ENCODE data around the gene DTWD2. TPM values are rescaled to one million over a fixed set of nuclear protein-coding genes. Genes with fewer than 3 reads are reported as not detected.

DTWD2 gene
- total RNA-seq, 1 experiment from 2014 or later, result 12.3 TPM

DNA sequence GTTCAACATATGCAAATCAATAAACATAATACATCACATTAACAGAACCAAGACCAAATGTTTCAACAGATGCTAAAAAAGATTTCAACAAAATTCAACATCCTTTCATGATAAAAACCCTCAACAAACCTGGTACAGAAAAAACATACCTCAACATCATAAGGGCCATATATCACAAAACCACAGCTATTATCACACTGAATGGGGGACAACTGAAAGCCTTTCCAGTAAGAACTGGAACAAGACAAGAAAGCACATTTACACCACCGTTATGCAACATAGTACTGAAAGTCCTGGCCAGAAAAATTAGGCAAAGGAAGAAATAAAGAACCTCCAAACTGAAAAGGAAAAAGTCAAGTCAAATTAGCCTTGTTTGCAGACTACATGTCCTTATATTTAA, 93.6 kb downstream of the DTWD2 start:
- BruUV-seq (replicated peaks), result no TSS peak
- Mint-ChIP-seq H3K27ac (ENCODE audit: unreplicated experiment) (no peak overlapping the region), H3K4me1 (ENCODE audit: low read depth, unreplicated experiment) (no peaks in the 10 kb centered on the region), H3K27me3 (ENCODE audit: unreplicated experiment) (no peaks in the 10 kb centered on the region), H3K36me3 (ENCODE audit: insufficient read depth, unreplicated experiment) (no peaks in the 10 kb centered on the region), H3K4me3 (ENCODE audit: low read depth, unreplicated experiment) (no peak overlapping the region), H3K9me3 (ENCODE audit: low read depth, unreplicated experiment) (no peaks in the 10 kb centered on the region)
- TF ChIP-seq, protein P1, sequence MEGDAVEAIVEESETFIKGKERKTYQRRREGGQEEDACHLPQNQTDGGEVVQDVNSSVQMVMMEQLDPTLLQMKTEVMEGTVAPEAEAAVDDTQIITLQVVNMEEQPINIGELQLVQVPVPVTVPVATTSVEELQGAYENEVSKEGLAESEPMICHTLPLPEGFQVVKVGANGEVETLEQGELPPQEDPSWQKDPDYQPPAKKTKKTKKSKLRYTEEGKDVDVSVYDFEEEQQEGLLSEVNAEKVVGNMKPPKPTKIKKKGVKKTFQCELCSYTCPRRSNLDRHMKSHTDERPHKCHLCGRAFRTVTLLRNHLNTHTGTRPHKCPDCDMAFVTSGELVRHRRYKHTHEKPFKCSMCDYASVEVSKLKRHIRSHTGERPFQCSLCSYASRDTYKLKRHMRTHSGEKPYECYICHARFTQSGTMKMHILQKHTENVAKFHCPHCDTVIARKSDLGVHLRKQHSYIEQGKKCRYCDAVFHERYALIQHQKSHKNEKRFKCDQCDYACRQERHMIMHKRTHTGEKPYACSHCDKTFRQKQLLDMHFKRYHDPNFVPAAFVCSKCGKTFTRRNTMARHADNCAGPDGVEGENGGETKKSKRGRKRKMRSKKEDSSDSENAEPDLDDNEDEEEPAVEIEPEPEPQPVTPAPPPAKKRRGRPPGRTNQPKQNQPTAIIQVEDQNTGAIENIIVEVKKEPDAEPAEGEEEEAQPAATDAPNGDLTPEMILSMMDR (IDR thresholded peaks at IDR 0.05; ENCODE audit: unreplicated experiment), result no peak
- intact Hi-C loops (cut with micrococcal nuclease; ENCODE audit: unreplicated experiment), result no loop called here
- CTCF ChIA-PET, result interaction anchor here (0.6 kb wide), 1 partner anchor 13 kb away, joined by 3 read pairs; no protein-coding TSS in a partner anchor
- DNase-seq, result no peak

DNA sequence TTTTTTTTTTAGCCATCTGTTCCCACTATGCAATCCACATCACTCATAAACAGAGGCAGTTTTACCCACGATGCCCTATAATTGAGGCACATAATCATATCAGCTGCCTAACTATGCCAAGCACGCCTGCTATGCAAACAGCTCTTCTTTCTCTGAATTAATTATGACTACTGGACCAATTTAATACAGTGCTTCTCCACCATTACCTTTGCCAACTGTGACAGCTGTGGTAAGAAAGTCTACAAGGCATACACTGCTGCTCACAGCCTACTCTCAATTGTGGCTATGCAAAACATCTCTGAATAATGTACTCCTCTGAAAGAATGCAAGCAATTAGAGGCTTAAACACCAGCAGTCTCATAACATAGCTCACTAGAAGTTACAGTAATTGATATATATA, 97.1 kb downstream of the DTWD2 start:
- H3K36me3 Mint-ChIP-seq (ENCODE audit: insufficient read depth, unreplicated experiment), result no peaks in the 10 kb centered on the region
- no peak overlapping the region for H3K4me3 Mint-ChIP-seq (ENCODE audit: low read depth, unreplicated experiment)
- no peaks in the 10 kb centered on the region for H3K27me3 Mint-ChIP-seq (ENCODE audit: unreplicated experiment)
- no TSS peak for BruUV-seq (replicated peaks)
- TF ChIP-seq, protein P1 (IDR thresholded peaks at IDR 0.05; ENCODE audit: unreplicated experiment), result no peak
- CTCF ChIA-PET, result no interaction called here
- H3K9me3 Mint-ChIP-seq (ENCODE audit: low read depth, unreplicated experiment), result no peaks in the 10 kb centered on the region
- no peaks in the 10 kb centered on the region for H3K4me1 Mint-ChIP-seq (ENCODE audit: low read depth, unreplicated experiment)
- intact Hi-C loops (cut with micrococcal nuclease; ENCODE audit: unreplicated experiment), result no loop called here
- DNase-seq, result no peak
- no peak overlapping the region for H3K27ac Mint-ChIP-seq (ENCODE audit: unreplicated experiment)

DNA sequence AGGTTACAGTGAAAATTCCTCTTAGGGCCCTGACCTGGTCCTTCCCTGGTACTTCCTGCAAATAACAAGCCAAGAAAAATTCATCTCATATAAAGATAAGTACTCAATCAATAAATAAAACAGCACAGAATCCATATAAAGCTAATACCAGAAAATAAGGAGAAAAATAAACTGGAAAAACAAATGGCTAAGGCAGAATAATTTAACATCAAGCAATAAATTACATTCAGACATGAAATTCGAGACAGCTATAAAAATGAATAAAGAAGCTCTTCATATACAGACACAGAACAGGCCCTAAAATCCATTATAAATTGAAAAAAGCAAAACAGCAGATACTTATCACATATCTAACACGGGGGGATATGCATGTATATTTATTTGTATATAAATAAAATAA, 99.2 kb downstream of the DTWD2 start:
- Mint-ChIP-seq H3K4me1 (ENCODE audit: low read depth, unreplicated experiment) (no peaks in the 10 kb centered on the region), H3K4me3 (ENCODE audit: low read depth, unreplicated experiment) (no peak overlapping the region), H3K9me3 (ENCODE audit: low read depth, unreplicated experiment) (no peaks in the 10 kb centered on the region), H3K27me3 (ENCODE audit: unreplicated experiment) (no peaks in the 10 kb centered on the region), H3K27ac (ENCODE audit: unreplicated experiment) (no peak overlapping the region), H3K36me3 (ENCODE audit: insufficient read depth, unreplicated experiment) (no peaks in the 10 kb centered on the region)
- CTCF ChIA-PET, result no interaction called here
- TF ChIP-seq, protein P1 (IDR thresholded peaks at IDR 0.05; ENCODE audit: unreplicated experiment), result no peak
- intact Hi-C loops (cut with micrococcal nuclease; ENCODE audit: unreplicated experiment), result no loop called here
- BruUV-seq (replicated peaks), result no TSS peak
- no peak for DNase-seq

DNA sequence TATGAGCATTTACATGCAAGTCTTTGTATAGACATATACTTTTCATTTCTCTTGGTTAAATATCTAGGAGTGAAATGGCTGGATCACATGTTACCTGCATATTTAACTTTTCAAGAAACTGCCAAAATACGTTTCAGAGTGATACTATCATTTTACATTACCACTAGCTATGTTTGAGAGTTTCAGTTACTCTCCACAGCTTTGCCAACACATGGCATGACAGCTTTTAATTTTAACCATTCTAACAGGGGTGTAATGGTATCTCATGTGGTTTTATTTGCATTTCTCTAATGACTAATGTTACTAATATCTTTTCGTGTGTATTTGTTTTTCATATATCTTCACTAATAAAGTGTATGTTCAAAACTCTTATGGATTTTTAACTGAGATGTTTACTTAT, 99.8 kb downstream of the DTWD2 start:
- Mint-ChIP-seq H3K9me3 (ENCODE audit: low read depth, unreplicated experiment) (no peaks in the 10 kb centered on the region), H3K4me1 (ENCODE audit: low read depth, unreplicated experiment) (no peaks in the 10 kb centered on the region), H3K4me3 (ENCODE audit: low read depth, unreplicated experiment) (no peak overlapping the region), H3K36me3 (ENCODE audit: insufficient read depth, unreplicated experiment) (no peaks in the 10 kb centered on the region), H3K27me3 (ENCODE audit: unreplicated experiment) (no peaks in the 10 kb centered on the region), H3K27ac (ENCODE audit: unreplicated experiment) (no peak overlapping the region)
- DNase-seq, result no peak
- intact Hi-C loops (cut with micrococcal nuclease; ENCODE audit: unreplicated experiment), result no loop called here
- CTCF ChIA-PET, result no interaction called here
- BruUV-seq (replicated peaks), result no TSS peak
- TF ChIP-seq, protein P1 (IDR thresholded peaks at IDR 0.05; ENCODE audit: unreplicated experiment), result no peak
